NB4 (cell line): ENCODE measurements around the gene THUMPD1.

Experiments
- DNase-seq: peaks from one replicate; pipeline ENCODE4 v3.0.0; 2010; ENCODE audit warnings: low read depth
- H3K4me3 ChIP-seq: one replicate; pipeline ENCODE4 v1.5.1; 2011; ENCODE audit warnings: mild to moderate bottlenecking, low read depth, low read length, moderate library complexity
- CTCF ChIP-seq: IDR thresholded peaks from one replicate; pipeline ENCODE4 v1.5.1; 2012; ENCODE audit warnings: low read depth, low read length
- MAX ChIP-seq: IDR thresholded peaks from 2 replicates; pipeline ENCODE4 v1.6.1; 2011; ENCODE audit warnings: low read depth, low read length
- MYC ChIP-seq: IDR thresholded peaks from 2 replicates; pipeline ENCODE4 v1.6.1; 2011; ENCODE audit warnings: low read depth, low read length
- POLR2A ChIP-seq: IDR thresholded peaks from 2 replicates; pipeline ENCODE4 v1.6.1; 2011; ENCODE audit warnings: mild to moderate bottlenecking; ENCODE audit not compliant: insufficient read length; ENCODE audit errors: extremely low read depth

THUMPD1 gene

GRCh38 chr16:20755238-20755637 is 13.6 kb upstream of the THUMPD1 start:
- H3K4me3 ChIP-seq = no peak overlapping the region
- TF ChIP-seq MAX = no peak
- TF ChIP-seq POLR2A = no peak
- TF ChIP-seq MYC = no peak
- no peak for TF ChIP-seq CTCF
- DNase-seq = no peak

GRCh38 chr16:20753727-20754126 is 12.1 kb upstream of the THUMPD1 start:
- H3K4me3 ChIP-seq = no peak overlapping the region
- no peak for DNase-seq
- TF ChIP-seq POLR2A (no peak), CTCF (no peak), MYC (no peak), MAX (no peak)

- no peak for DNase-seq
- H3K4me3 ChIP-seq = no peak overlapping the region
- no peak for TF ChIP-seq MAX
- no peak for TF ChIP-seq MYC
- TF ChIP-seq POLR2A = no peak
- TF ChIP-seq CTCF = no peak
Observed at GRCh38 chr16:20750558-20750957, 8.9 kb upstream of the THUMPD1 start.

GRCh38 chr16:20749474-20749873 is 7.9 kb upstream of the THUMPD1 start:
- TF ChIP-seq MYC (no peak), POLR2A (no peak), MAX (no peak), CTCF (no peak)
- no peak overlapping the region for H3K4me3 ChIP-seq
- DNase-seq = no peak

- H3K4me3 ChIP-seq = no peak overlapping the region
- TF ChIP-seq CTCF (no peak), MAX (no peak), MYC (no peak), POLR2A (no peak)
- peak; percentile 76 for DNase-seq
Observed at GRCh38 chr16:20747030-20747816, 5.6 kb upstream of the THUMPD1 start.

- H3K4me3 ChIP-seq = no peak overlapping the region
- TF ChIP-seq MYC = no peak
- TF ChIP-seq CTCF = no peak
- TF ChIP-seq POLR2A = no peak
- TF ChIP-seq MAX = no peak
- no peak for DNase-seq
Observed at GRCh38 chr16:20746461-20746860, 4.8 kb upstream of the THUMPD1 start.
